ENCODE data around the gene HTR7.

GRCh38 chr10:90777621-90778020 is 80.2 kb downstream of the HTR7 start:
- TF ChIP-seq CTCF (IDR thresholded peaks at IDR 0.05) (no peak), EP300 (IDR thresholded peaks at IDR 0.05; ENCODE audit: low read depth) (no peak), POLR2A (IDR thresholded peaks at IDR 0.05) (no peak)

Measured in transverse colon (tissue), 3 donors.